Nephron progenitor cell (in vitro differentiated cells): ENCODE results near the gene MSL2.
"Not testable (repeated sequence)": the region's sequence is repeated elsewhere in the genome, so short reads cannot be mapped to it uniquely, and the experiment has no call there.

ENCODE experiments used
- DNase-seq: peaks from one replicate; pipeline ENCODE4 v3.0.0; 2021
- H3K27ac Mint-ChIP-seq: 2 replicates; pipeline ENCODE4 v1.8.0; 2021; ENCODE audit warnings: mild to moderate bottlenecking, moderate library complexity, mixed read lengths
- H3K27me3 Mint-ChIP-seq: 2 replicates; pipeline ENCODE4 v1.8.0; 2021; ENCODE audit warnings: mild to moderate bottlenecking, low read depth, mixed read lengths; ENCODE audit not compliant: poor library complexity
- H3K36me3 Mint-ChIP-seq: 2 replicates; pipeline ENCODE4 v1.8.0; 2021; ENCODE audit warnings: low read depth, mixed read lengths
- H3K4me1 Mint-ChIP-seq: 2 replicates; pipeline ENCODE4 v1.8.0; 2021; ENCODE audit warnings: mixed read lengths
- H3K4me3 Mint-ChIP-seq: 2 replicates; pipeline ENCODE4 v1.8.0; 2021; ENCODE audit warnings: mild to moderate bottlenecking, moderate library complexity, mixed read lengths
- H3K9me3 Mint-ChIP-seq: 2 replicates; pipeline ENCODE4 v1.8.0; 2021; ENCODE audit warnings: mild to moderate bottlenecking, moderate library complexity, mixed read lengths
- CTCF ChIP-seq: fragments of 200-600 bp; sonication (generic); IDR thresholded peaks from 2 replicates; pipeline ENCODE4 v1.5.0; 2021; ENCODE audit warnings: antibody characterized with exemption

The MSL2 gene

GRCh38 chr3:136207489-136208115 lies 11.5 kb upstream of the MSL2 start:
- TF ChIP-seq CTCF = no peak
- H3K27ac Mint-ChIP-seq = no peak overlapping the region
- H3K4me3 Mint-ChIP-seq = no peak overlapping the region
- H3K27me3 Mint-ChIP-seq = peaks cover 21% of the 10 kb centered on the region
- no peaks in the 10 kb centered on the region for H3K4me1 Mint-ChIP-seq
- DNase-seq = no peak
- H3K9me3 Mint-ChIP-seq = no peaks in the 10 kb centered on the region
- H3K36me3 Mint-ChIP-seq = no peaks in the 10 kb centered on the region

- H3K27me3 Mint-ChIP-seq, DNase-seq, H3K4me3 Mint-ChIP-seq, H3K36me3 Mint-ChIP-seq, H3K27ac Mint-ChIP-seq: not testable (repeated sequence)
- Mint-ChIP-seq H3K4me1 (peaks cover 14% of the 10 kb centered on the region), H3K9me3 (peaks cover 23% of the 10 kb centered on the region)
Measured at GRCh38 chr3:136199219-136199618, 3.1 kb upstream of the MSL2 start.

GRCh38 chr3:136198462-136199078 lies 2.4 kb upstream of the MSL2 start:
- H3K36me3 Mint-ChIP-seq, H3K27me3 Mint-ChIP-seq, H3K27ac Mint-ChIP-seq, H3K4me3 Mint-ChIP-seq, DNase-seq: not testable (repeated sequence)
- Mint-ChIP-seq H3K4me1 (peaks cover 20% of the 10 kb centered on the region), H3K9me3 (peaks cover 23% of the 10 kb centered on the region)

DNA sequence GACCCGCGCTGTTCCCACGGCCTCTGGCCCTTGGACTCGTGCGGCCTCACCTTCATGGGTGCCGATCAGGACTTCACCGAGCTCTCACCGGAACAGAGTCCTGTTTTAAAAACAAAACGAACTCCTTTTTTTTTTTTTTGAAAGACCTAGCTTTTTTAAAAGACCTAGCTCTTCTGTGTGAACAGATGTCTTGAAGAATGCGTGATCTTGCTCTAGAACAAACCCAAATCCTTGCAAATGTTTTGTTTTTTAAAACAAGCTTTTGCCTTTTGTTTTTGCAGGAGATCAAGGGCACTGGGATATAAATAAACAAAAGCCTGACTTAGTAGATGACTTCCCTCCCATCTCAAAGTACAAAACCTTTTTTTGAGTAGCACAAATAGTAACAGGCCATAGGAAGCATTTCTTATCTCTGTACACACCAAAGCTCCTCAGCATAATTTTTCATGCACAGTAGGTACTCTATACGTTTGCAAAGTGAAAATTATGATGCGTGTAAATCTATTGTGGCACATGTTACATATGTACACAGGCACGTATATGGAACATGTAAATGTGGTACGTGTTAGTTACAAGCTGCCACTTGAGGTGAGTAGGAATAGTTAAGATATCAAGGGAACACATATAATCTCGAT lies 1.1 kb upstream of the MSL2 start:
- Mint-ChIP-seq H3K27me3 (peaks cover 2% of the 10 kb centered on the region), H3K9me3 (peaks cover 23% of the 10 kb centered on the region), H3K36me3 (peaks cover 7% of the 10 kb centered on the region), H3K27ac (peak overlapping the region; percentile 100), H3K4me1 (peaks cover 33% of the 10 kb centered on the region), H3K4me3 (peak overlapping the region; percentile 98)
- TF ChIP-seq CTCF = no peak
- DNase-seq = no peak

- Mint-ChIP-seq H3K4me1 (peaks cover 39% of the 10 kb centered on the region), H3K27me3 (peaks cover 2% of the 10 kb centered on the region), H3K9me3 (peaks cover 23% of the 10 kb centered on the region), H3K27ac (peak overlapping the region; percentile 100), H3K36me3 (peaks cover 10% of the 10 kb centered on the region), H3K4me3 (peak overlapping the region; percentile 98)
- DNase-seq = peak; percentile 99
- no peak for TF ChIP-seq CTCF
Measured at GRCh38 chr3:136196401-136197158, 445 bp upstream of the MSL2 start.

GRCh38 chr3:136195258-136196063 lies 674 bp downstream of the MSL2 start:
- Mint-ChIP-seq H3K4me1 (peaks cover 46% of the 10 kb centered on the region), H3K27ac (peak overlapping the region; percentile 99), H3K9me3 (peaks cover 29% of the 10 kb centered on the region), H3K4me3 (peak overlapping the region; percentile 98), H3K36me3 (peaks cover 20% of the 10 kb centered on the region), H3K27me3 (peaks cover 2% of the 10 kb centered on the region)
- TF ChIP-seq CTCF = no peak
- peak; percentile 82 for DNase-seq
